ENCODE results near the gene TANGO2.

Gene TANGO2

DNA sequence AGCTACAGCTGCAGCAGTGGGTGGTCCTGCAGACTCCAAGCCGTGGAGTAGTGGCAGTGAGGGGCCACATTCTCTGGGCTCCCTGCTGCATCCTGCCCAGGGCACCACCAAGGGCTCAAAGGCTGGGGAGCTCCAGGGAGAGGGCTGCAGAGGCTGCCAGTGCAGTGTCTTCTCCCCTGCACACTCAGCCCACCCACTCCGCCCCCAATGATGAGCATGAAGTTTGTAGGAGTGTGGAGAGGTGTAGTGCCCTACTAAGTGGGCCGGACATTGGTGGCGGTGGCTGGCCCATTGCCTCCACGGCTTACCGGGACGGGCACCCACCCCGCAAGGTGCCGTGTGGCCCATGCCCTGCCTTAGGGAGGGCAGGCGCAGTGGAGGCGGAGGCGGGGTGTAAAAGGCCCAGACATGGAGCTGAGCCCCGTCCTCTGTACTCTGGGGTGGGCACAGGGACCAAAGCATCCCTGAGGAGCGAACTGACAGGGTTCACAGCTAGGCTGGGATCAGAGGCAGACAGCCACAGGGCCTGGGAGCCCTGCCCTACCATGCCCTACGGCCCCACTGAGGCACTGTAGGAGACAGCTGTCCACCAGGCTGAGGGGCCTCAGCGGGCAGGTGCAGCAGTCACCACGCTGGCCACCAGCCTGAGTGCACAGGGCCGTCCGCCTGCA lies 23.2 kb upstream of the TANGO2 start:
- no peak for DNase-seq (ENCODE audit: low read depth)
- TF ChIP-seq, protein P1, sequence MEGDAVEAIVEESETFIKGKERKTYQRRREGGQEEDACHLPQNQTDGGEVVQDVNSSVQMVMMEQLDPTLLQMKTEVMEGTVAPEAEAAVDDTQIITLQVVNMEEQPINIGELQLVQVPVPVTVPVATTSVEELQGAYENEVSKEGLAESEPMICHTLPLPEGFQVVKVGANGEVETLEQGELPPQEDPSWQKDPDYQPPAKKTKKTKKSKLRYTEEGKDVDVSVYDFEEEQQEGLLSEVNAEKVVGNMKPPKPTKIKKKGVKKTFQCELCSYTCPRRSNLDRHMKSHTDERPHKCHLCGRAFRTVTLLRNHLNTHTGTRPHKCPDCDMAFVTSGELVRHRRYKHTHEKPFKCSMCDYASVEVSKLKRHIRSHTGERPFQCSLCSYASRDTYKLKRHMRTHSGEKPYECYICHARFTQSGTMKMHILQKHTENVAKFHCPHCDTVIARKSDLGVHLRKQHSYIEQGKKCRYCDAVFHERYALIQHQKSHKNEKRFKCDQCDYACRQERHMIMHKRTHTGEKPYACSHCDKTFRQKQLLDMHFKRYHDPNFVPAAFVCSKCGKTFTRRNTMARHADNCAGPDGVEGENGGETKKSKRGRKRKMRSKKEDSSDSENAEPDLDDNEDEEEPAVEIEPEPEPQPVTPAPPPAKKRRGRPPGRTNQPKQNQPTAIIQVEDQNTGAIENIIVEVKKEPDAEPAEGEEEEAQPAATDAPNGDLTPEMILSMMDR (conservative IDR thresholded peaks at IDR 0.05; ENCODE audit: low read depth, low read length) = no peak
- no peak overlapping the region for H3K4me3 ChIP-seq (ENCODE audit: low read length)

- no peak for DNase-seq (ENCODE audit: low read depth)
- TF ChIP-seq, protein P1 (conservative IDR thresholded peaks at IDR 0.05; ENCODE audit: low read depth, low read length) = no peak
- H3K4me3 ChIP-seq (ENCODE audit: low read length) = no peak overlapping the region
Measured at GRCh38 chr22:19998232-19998951, 22.5 kb upstream of the TANGO2 start.

GRCh38 chr22:19998991-19999820 lies 21.7 kb upstream of the TANGO2 start:
- H3K4me3 ChIP-seq (ENCODE audit: low read length) = no peak overlapping the region

GRCh38 chr22:20000246-20001081 lies 20.4 kb upstream of the TANGO2 start:
- DNase-seq (ENCODE audit: low read depth) = no peak
- TF ChIP-seq, protein P1 (conservative IDR thresholded peaks at IDR 0.05; ENCODE audit: low read depth, low read length) = no peak
- no peak overlapping the region for H3K4me3 ChIP-seq (ENCODE audit: low read length)

More at GRCh38 chr22:19998991-19999820, 21.7 kb upstream of the TANGO2 start:
- TF ChIP-seq, protein P1 (conservative IDR thresholded peaks at IDR 0.05; ENCODE audit: low read depth, low read length) = peak; percentile 15
- DNase-seq (ENCODE audit: low read depth) = no peak

GRCh38 chr22:20001082-20001638 lies 19.8 kb upstream of the TANGO2 start:
- H3K4me3 ChIP-seq (ENCODE audit: low read length) = no peak overlapping the region
- TF ChIP-seq, protein P1 (conservative IDR thresholded peaks at IDR 0.05; ENCODE audit: low read depth, low read length) = no peak
- no peak for DNase-seq (ENCODE audit: low read depth)

DNA sequence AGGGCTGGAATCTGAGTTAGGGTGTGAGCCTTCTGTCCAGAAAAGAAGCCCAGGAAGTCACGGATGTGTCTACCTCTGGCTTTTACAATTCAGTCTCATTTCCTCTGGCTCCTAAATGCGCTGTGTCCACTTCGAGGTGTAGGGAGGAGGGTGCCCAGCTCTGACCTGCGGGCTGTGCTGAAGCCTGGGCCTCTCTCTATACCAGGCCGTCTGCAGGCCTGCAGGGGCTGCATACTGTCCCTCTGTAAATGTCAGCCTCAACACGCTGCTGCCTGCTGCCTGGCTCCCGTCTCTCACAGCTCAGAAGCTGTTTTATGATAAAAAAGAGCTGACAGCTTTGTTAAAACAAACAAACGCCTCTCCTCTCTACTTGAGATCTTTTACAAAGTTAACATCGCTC lies 18.8 kb upstream of the TANGO2 start:
- DNase-seq (ENCODE audit: low read depth) = no peak
- no peak overlapping the region for H3K4me3 ChIP-seq (ENCODE audit: low read length)
- TF ChIP-seq, protein P1 (conservative IDR thresholded peaks at IDR 0.05; ENCODE audit: low read depth, low read length) = no peak

Data from retinal pigment epithelial cell (primary cell).